GM19328 (cell line): Measurements from ENCODE around the gene ALOX15.
"Not testable (repeated sequence)": the region's sequence is repeated elsewhere in the genome, so short reads cannot be mapped to it uniquely, and the experiment has no call there.

Experiments used
- ATAC-seq: cut with Tn5 transposase; IDR thresholded peaks from one replicate; pipeline ENCODE4 v1.9.1; 2021; ENCODE audit warnings: mild to moderate bottlenecking, moderate library complexity; ENCODE audit not compliant: unreplicated experiment

The ALOX15 gene

GRCh38 chr17:4657678-4658077 lies 16.2 kb upstream of the ALOX15 start:
- no peak for ATAC-seq

- not testable (repeated sequence) for ATAC-seq
Measured at GRCh38 chr17:4655933-4656332, 14.5 kb upstream of the ALOX15 start.

GRCh38 chr17:4652997-4653396 lies 11.5 kb upstream of the ALOX15 start:
- no peak for ATAC-seq

- ATAC-seq = no peak
Measured at GRCh38 chr17:4648741-4649140, 7.3 kb upstream of the ALOX15 start.

GRCh38 chr17:4645642-4646041 lies 4.2 kb upstream of the ALOX15 start:
- no peak for ATAC-seq

- no peak for ATAC-seq
Measured at GRCh38 chr17:4643676-4644075, 2.2 kb upstream of the ALOX15 start.

- ATAC-seq = no peak
Measured at GRCh38 chr17:4642286-4642685, 808 bp upstream of the ALOX15 start.

- not testable (repeated sequence) for ATAC-seq
Measured at GRCh38 chr17:4640569-4641188, 799 bp downstream of the ALOX15 start.

GRCh38 chr17:4639301-4640059 lies 2.0 kb downstream of the ALOX15 start:
- ATAC-seq = not testable (repeated sequence)

- ATAC-seq = not testable (repeated sequence)
Measured at GRCh38 chr17:4638766-4639165, 2.7 kb downstream of the ALOX15 start.

GRCh38 chr17:4636474-4637100 lies 4.9 kb downstream of the ALOX15 start:
- ATAC-seq = no peak

GRCh38 chr17:4635823-4636375 lies 5.6 kb downstream of the ALOX15 start:
- peak; percentile 48 for ATAC-seq

- no peak for ATAC-seq
Measured at GRCh38 chr17:4634976-4635375, 6.5 kb downstream of the ALOX15 start.

- no peak for ATAC-seq
Measured at GRCh38 chr17:4633643-4634042, 7.8 kb downstream of the ALOX15 start.

- ATAC-seq = no peak
Measured at GRCh38 chr17:4632581-4632920, 8.9 kb downstream of the ALOX15 start.

GRCh38 chr17:4631836-4632580 lies 9.5 kb downstream of the ALOX15 start:
- no peak for ATAC-seq

GRCh38 chr17:4631431-4631830 lies 10.0 kb downstream of the ALOX15 start:
- no peak for ATAC-seq

GRCh38 chr17:4626734-4627256 lies 14.7 kb downstream of the ALOX15 start:
- ATAC-seq = no peak

- no peak for ATAC-seq
Measured at GRCh38 chr17:4625181-4625617, 16.3 kb downstream of the ALOX15 start.

- ATAC-seq = not testable (repeated sequence)
Measured at GRCh38 chr17:4624451-4624911, 17.0 kb downstream of the ALOX15 start.

GRCh38 chr17:4623249-4623648 lies 18.2 kb downstream of the ALOX15 start:
- ATAC-seq = no peak
